RCC 7860 (cell line): ENCODE measurements around the gene WNK2.
"Not testable (repeated sequence)": the region's sequence is repeated elsewhere in the genome, so short reads cannot be mapped to it uniquely, and the experiment has no call there.

Experiments
- DNase-seq: peaks from one replicate; pipeline ENCODE4 v3.0.0-alpha.2; 2015; ENCODE audit warnings: low spot score
- FAIRE-seq: peaks from 2 replicates; lab custom pipeline; 2012; peaks lifted over from hg19 to GRCh38; lab: Jason Lieb, UNC

The WNK2 gene

DNA sequence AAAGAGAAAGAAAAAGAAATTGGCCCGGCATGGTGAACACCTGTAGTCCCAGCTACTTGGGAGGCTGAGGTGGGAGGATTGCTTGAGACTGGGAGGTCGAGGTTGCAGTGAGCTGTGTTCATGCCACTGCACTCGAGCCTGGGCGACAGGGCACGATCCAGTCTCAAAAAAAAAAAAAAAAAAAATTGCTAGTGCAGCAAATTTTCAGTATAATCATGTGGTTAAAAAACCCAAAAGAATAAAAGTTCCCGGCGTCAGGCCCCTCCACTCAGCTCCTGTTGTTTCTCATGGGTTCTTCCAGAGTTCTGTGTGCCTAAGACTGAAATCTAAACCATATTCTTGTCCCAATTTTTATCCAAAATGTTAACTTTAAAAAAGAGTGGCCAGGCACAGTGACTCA is 49.1 kb downstream of the WNK2 start:
- no peak for DNase-seq

DNA sequence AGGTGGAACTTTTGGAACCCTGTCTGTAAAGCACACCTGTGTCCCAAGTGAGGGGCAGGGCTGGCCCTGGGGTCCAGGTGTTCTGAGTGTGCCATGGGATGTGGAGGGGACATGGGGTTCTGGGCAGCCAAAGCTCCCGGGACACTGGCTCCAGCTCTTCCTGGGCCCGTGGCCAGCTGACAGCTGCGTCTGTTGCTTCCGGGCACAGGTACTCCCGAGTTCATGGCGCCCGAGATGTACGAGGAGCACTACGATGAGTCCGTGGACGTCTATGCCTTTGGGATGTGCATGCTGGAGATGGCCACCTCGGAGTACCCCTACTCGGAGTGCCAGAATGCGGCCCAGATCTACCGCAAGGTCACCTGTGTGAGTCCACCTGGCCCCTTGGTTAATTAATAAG is 50.7 kb downstream of the WNK2 start:
- FAIRE-seq: no peak
- DNase-seq: no peak

More for the DNA sequence above, 49.1 kb downstream of the WNK2 start:
- no peak for FAIRE-seq

DNA sequence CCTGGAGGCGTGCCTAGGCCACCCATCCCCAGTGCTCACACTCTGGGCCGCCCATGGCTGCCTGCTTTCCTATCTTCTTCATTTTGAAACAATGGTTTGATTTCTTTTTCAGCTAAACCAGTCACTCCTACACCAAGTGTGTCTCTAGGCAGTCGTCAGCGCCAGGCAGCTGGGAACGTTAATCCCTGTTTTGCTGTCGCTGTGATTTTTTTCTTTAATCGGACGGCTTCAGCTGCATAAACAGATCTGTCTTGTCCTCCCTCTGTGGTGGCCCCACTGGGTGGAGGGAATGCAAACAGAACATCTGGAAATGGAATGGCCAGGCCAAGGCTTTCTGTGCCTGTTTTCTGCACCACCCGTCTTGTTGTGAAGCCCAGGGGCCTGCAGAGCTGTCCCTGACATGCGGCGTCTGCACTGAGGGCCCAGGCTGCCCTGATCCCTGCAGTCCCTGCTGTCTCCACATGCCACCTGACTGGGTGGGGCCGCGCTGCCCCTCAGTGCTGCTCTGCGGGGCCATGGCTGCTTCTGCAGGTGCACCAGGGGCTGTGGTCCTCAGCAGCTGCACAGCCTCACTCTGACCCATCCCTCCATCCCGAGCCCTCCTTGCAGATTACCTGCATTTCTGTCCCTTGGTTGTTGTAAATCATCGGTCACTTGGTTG is 51.5 kb downstream of the WNK2 start:
- FAIRE-seq (no peak), DNase-seq (no peak)

DNA sequence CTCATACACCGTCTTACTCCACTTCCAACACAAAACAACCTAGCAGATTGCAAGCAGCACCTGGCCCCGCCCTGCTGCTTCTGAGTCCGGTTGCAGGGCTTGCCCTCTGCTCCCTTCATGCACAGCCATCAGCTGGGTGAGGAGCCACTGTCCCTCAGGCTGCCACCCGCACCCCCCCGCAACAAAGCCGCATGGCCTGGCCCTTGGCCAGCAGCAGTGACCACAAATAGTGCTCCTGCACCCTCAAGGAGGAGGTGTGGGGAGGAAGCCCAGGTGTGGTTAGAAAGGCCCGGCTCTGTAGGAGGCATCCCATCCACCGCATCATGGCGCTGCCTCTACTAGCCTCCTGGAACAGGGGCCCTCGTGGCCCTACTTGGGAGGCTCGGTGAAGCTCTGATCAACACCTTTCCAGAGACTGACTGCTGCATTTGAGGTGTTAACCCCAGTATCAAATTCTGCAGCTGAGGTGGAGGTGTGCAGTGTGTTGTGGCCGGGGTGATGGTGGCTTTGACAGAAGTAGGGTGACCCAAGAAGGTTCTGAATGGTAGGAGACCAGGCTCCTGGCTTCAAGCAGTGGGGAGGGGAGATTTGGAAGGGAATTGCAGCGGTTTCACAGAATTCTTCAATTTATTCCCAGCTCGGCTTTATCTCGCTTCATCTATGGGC is 52.7 kb downstream of the WNK2 start:
- no peak for FAIRE-seq
- no peak for DNase-seq

DNA sequence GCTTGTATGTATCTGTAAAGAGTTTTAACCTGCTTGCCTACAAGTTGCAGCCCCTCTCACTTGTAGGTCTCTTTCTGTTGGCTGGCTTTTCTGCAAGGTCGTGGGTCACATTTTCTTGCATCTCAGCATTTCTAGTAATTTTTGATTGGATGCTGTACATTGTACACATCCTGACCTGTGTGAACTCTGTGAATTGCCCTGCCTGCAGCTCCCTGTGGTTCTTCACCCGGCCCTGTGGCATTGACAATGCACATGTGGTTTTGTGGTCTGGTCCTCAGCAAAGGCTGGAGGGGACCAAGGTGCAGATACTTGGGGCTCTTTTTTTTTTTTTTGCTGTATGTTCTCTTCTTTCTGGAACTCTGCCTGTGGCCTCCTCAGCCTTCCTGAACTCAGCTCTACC is 53.6 kb downstream of the WNK2 start:
- FAIRE-seq: no peak
- DNase-seq: no peak

DNA sequence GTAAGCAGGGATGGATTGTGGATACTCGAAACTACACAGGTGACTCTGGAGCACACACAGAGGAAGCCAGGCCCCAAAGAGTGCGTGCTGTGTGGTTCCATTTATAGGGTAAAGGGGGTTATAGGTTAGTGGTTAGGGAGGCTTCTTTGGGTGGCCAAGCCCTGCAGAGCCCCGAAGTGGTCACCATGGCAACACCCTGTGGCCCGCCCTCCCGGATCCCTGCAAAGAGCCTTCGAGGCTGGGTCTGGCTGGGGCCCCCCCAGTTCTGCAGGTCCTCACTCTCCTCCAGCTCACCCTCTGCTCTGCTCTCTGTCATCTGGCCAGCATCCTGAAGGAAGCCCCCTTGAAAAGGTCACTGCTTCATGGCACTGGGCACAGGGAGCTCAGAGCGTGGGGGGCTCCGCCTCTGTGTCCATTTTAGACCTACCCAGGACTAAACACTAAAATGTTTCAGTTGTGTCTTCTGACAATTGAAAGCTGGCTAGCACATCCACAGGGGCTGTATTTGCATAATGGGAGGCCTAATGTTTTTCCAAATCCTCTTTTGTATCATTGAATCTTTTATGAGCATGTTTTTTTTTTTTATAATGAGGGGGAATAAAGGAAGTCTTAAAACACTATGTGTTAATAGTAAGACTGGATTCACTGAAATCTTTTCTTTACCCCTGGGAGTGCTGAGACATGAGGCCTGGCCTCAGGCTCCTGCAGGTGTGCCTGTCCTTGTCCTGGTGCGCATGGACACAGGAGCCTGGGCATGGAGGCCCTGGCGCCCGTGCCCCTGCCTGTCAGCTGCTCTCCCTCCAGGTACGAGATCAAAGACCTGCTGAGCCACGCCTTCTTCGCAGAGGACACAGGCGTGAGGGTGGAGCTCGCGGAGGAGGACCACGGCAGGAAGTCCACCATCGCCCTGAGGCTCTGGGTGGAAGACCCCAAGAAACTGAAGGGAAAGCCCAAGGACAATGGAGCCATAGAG is 55.3 kb downstream of the WNK2 start:
- no peak for FAIRE-seq
- DNase-seq: no peak

DNA sequence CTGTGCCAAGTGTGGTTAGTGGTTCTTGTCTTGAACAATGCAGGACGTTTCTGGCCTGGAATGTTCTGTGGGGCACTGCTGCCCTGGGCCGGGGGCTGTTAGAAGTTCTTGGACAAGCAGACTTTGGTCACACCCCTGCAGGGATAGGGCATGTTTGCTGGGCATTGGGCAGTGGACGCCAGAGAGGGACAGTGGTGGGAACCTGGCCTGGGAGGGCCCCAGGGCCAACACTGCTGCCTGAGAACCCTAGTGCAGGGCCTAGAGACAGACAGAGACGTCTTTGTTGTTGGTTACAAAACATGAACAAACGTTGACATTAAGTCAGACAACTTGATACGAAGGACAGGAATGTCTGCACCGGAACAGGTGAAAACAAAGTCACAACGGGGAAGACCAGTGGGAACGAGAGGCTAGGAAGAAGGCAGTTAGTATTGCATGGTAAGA is 57.0 kb downstream of the WNK2 start:
- no peak for DNase-seq
- FAIRE-seq: no peak

DNA sequence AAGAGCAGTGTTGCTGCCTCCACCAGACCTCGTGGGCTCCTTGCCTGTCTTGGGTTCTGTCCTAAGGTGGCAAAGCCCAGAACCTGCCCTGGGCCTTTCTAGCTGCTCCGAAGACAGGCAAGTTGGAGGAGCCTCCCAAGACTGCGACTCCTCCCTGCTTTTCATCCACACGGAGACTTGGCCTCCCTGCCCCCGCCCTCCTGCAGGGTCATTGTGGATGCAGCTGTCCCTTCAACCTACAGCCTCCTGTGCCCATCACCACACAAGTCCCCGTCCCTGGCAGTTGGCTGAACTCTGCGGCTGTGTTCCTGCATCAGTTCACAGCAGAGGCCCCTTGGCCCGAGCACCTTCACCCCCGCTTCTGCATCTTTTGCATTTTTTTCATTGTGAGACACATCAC is 59.2 kb downstream of the WNK2 start:
- no peak for DNase-seq
- no peak for FAIRE-seq

DNA sequence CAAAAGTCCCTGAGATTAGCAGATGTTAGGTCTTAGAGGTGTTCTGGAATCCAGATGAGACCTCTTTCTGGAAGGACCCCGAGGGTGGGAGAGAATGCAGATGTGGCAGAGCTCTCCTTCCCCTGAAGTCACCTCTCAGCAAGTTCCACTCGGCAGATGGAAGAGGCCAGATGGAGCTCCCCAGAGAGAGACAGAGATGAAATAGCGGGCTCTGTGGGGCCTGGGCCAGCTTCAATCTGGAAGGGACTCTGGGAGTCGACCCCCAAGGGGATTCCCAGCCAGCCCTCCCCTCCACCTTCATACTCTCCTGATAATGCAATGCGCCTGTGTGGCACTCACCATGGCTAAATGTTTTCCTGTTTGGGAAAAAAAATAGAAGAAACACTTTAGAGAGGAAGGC is 60.2 kb downstream of the WNK2 start:
- no peak for FAIRE-seq
- no peak for DNase-seq

DNA sequence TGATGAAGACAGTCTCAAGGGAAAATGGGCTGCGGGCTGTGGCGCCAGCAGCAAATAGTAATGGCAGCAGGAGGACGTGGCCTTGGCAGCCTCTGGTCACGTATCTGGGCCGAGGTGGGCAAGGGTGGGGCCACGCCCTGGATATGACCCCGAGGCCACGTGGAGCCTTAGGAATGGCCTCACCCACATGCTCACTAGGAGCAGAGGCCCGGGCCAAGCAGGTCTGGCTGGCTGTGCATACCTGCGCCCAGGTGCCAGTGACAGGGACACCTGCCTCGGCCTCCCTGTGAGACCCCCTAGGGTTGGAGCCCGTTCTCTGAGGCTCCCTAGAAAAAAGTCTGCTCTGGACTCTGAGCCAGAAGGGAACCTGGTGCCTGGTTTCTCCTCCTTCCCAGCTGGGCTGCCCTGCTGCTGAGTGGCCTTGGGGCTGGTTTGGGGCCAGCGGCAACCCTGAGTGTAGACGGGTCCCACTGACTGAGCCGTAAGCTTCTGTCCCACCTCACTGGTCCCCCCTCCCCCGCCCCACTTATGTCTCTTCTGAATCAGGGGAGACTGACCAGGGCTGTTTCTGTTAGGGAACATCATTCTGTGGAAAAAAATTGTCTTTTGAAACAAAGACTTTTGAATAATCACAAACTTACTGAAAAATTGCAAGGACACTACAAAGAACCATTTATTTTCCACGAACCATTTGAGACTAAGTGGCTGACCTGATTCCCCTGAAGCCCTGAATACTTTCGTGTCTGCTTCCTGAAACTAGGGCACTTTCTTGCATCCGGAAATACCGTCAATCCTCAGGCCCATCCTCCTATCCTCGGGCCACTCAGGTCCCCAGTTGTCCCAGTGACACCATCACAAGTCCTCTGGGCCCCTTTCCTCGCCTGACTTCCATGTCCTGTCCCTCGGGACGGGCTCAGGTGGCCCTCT is 60.8 kb downstream of the WNK2 start:
- FAIRE-seq (no peak), DNase-seq (no peak)

DNA sequence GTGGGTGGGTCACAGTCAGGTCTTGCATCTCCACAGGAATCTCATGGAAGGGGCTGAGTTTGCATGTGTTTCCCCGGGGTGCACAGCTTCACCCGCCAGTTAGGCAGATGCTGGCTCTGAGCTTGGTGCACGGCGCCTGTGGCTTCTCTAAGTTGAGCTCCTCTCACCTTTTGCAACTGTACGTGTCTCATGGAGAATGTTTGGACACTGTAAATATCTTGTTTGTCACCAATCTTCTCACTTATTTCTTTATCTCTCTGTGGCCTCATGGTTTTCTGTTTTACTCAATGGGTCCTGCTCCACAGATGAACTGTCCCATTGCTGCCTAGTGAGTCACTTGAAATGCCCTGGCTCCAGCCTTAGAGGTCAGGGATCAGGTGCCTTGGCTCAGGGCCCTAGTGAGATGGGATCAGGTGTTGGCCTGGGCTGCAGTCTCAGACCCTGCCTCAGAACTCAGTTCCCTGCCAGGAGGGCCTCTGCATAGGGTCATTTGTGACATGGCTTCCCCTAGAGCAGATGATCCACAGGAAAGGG is 61.6 kb downstream of the WNK2 start:
- no peak for FAIRE-seq

DNA sequence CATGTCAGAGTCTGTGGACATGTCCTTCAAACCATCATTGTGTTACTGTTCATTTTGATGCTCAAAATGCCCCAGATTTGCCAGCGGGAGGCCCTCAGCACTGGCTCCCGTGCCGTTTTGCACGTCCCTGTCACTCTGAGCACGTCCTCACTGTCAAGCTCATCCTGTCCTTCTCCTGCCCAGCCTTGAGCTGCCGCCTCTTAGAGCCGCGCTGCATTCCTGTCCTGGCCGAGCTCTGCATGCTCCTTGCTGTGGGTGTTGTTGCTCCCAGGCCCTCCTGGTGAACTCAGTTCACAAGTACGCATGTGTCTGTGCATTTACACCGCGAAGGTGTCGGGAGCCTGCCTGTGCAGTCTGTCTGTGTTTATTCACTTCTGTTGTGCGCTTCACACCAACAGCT is 62.2 kb downstream of the WNK2 start:
- no peak for FAIRE-seq
- no peak for DNase-seq

More for the DNA sequence above, 61.6 kb downstream of the WNK2 start:
- no peak for DNase-seq

DNA sequence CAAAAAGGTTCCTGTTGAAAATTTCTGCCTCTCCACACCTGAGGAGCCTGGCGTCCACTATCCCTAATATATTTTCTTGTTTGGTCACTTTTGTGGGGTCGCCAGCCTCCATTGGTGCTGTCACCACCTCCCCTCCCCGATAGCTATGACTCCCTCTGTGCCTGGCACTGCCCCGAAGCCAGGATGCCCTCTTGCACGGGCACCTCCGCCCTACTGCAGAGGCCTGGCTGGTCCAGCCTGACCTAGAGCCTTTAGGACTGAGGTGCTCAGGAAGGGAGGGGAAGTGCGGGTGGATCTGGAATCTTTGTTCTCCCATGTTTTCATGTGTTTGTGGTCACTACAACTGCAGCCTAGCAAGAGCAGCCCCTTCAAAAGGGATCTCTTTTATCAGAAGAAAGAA is 62.6 kb downstream of the WNK2 start:
- FAIRE-seq: no peak
- DNase-seq: no peak

DNA sequence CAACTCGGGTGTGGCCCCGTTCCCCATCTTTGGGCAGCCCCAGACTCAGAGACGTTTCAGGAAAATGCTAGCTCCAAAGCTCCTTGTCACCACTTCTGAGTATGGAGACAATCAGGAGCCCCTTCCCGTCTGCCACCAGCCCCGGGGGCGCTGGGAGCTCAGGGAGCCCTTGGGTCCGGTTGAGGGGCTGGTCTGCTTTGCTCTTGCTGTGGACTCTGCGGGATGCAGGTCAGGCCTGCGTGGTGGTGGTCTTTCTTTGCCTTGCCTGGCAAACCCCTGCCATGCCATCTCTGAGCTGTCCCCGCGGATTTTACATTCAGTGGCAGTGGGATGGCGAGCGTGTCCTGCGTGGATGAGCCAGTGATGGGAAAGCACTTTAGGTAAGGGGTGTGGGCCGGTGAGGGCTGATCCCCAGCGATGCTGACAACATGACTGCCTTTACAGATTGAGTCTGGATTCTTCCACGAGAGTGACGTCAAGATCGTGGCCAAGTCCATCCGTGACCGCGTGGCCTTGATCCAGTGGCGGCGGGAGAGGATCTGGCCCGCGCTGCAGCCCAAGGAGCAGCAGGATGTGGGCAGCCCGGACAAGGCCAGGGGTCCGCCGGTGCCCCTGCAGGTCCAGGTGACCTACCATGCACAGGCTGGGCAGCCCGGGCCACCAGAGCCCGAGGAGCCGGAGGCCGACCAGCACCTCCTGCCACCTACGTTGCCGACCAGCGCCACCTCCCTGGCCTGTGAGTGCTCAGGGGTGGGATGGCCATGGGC is 63.3 kb downstream of the WNK2 start:
- FAIRE-seq: no peak
- DNase-seq: no peak

DNA sequence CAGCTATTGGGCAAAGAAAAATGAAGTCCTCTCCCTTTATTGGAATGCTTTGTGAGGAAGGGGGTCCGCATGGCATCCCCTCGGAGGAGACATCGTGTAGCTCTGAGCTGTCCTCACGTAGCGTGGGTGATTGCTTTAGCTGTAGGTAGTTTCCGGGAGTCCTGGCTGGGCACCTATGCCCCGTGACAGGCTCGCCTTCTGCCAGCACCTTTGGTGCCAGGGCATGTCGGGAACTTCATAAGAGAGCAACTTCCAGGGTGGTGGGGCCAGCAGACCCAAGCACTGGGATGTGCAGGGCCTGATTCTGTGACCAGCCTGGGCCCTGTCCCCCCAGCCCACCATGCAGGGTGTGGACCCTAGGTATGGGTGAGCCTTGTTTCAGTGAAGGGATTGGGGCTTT is 64.0 kb downstream of the WNK2 start:
- FAIRE-seq (no peak), DNase-seq (no peak)

DNA sequence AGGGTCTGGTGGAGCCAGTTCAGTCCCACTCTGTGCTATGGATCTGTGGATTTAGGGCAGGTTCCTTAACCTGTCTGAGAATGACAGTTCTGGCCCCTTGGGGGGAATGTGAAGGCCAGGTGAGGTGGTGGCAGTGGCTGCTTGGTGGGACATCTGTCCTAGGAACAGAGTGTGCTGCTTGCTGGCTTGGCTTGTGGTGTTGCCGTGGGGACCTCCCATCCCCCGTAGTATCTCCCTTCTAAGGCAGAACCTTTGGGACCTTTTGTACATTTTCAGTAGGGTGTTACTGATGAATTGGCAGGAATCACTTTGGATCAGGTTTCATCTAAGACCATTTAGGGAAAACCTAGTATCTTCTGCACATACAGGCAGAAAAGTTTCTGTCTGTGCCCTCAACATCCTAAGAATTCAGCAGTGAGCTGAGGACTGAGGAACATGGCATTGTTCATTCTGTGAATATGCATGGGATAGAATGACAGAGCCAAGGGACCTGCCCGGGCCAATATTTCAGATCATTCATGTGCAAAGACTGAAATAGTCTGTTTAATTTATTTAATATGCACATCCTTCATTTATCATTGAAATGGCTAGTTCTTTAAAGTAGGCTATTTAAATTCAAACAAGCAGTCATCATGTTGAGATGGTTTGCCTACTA is 64.6 kb downstream of the WNK2 start:
- DNase-seq (no peak), FAIRE-seq (no peak)

DNA sequence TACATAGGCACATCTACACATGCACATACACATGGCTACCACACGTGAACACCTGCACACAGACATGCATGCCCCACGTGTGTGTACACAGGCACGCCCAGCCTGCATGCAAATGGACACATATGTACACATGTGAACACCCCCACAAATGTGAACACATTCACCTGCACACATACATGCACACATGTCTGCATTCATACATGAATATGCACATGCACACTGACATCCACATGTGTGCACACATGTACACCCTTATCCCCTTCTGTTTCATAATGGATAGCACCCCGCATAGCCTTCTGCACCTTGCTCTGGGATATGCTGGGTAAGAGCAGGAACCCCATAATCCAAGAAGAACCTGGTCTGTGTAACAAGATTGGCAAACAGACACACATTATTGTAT is 66.2 kb downstream of the WNK2 start:
- no peak for FAIRE-seq

DNA sequence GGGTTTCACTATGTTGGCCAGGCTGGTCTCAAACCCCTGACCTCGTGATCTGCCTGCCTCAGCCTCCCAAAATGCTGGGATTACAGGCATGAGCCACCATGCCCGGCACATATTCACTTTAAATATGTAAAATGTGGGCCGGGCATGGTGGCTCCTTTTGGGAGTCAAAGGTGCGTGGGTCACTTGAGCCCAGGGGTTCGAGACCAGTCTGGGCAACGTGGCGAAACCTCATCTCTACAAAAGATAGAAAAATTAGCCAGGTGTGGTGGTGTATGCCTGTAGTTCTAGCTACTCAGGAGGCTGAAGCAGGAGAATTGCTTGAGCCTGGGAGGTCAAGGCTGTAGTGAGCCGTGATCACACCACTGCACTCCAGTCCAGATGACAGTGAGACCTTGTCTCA is 67.4 kb downstream of the WNK2 start:
- not testable (repeated sequence) for FAIRE-seq, DNase-seq

More for the DNA sequence above, 66.2 kb downstream of the WNK2 start:
- no peak for DNase-seq
